K562 (cell line): ENCODE data around the gene ADCY4. TPM values are rescaled to one million over a fixed set of nuclear protein-coding genes. Genes with fewer than 3 reads are reported as not detected.
A peak's percentile ranks its signal among the peaks of the same experiment; 100 is the strongest.

Source experiments
- HDAC2 ChIP-seq: fragments of 450-650 bp; IDR thresholded peaks from 2 replicates; pipeline ENCODE4 v1.6.1; 2016; ENCODE audit warnings: mild to moderate bottlenecking
- IRF1 ChIP-seq: sonication (generic); formaldehyde crosslinking; IDR thresholded peaks from 2 replicates; pipeline ENCODE4 v1.8.0; 2022; ENCODE audit warnings: missing genetic modification reagents, mild to moderate bottlenecking, borderline replicate concordance
- KLF1 ChIP-seq: fragments of 450-650 bp; IDR thresholded peaks from 2 replicates; pipeline ENCODE4 v1.6.1; 2016; ENCODE audit warnings: missing genetic modification characterization, missing compliant biosample characterization
- PML ChIP-seq: IDR thresholded peaks from 2 replicates; pipeline ENCODE4 v1.6.1; 2012; ENCODE audit warnings: low read length, inconsistent platforms
- POLR2H ChIP-seq: IDR thresholded peaks from 2 replicates; pipeline ENCODE4 v1.6.1; 2016; ENCODE audit warnings: missing genetic modification characterization, low read depth, mild to moderate bottlenecking, control low read depth, missing compliant biosample characterization, moderate library complexity
- SFPQ ChIP-seq: fragments of 200-400 bp; formaldehyde crosslinking; IDR thresholded peaks from 2 replicates; pipeline ENCODE4 v1.6.1; 2017; ENCODE audit warnings: mild to moderate bottlenecking, low read depth, low read length, moderate library complexity
- STAT5B ChIP-seq: fragments of 250-450 bp; sonication (Bioruptor Pico); IDR thresholded peaks from 2 replicates; pipeline ENCODE4 v1.8.0; 2021; ENCODE audit warnings: mild to moderate bottlenecking, inconsistent platforms
- ZNF121 ChIP-seq: sonication (generic); formaldehyde crosslinking; conservative IDR thresholded peaks from 2 replicates; pipeline ENCODE4 v1.8.0; 2022; ENCODE audit warnings: missing genetic modification reagents
- ZNF551 ChIP-seq: fragments of 250-450 bp; sonication (Bioruptor Pico); IDR thresholded peaks from 2 replicates; pipeline ENCODE4 v1.5.0; 2021; ENCODE audit warnings: mild to moderate bottlenecking, moderate library complexity
- ZNF589 ChIP-seq: fragments of 200-800 bp; sonication (Bioruptor generic); IDR thresholded peaks from 2 replicates; pipeline ENCODE4 v1.6.1; 2016; ENCODE audit warnings: low read depth, missing genetic modification characterization, missing compliant biosample characterization
- ZNF668 ChIP-seq: fragments of 250-450 bp; sonication (Bioruptor Pico); IDR thresholded peaks from 2 replicates; pipeline ENCODE4 v1.8.0; 2022; ENCODE audit warnings: mild to moderate bottlenecking, inconsistent platforms
- ZSCAN32 ChIP-seq: fragments of 450-650 bp; formaldehyde crosslinking; IDR thresholded peaks from 2 replicates; pipeline ENCODE4 v1.4.0; 2020; ENCODE audit warnings: mild to moderate bottlenecking, moderate library complexity
- polyA plus RNA-seq, 8 experiments: library from polyadenylated mRNA; depleted of rRNA in 4 of 8; stranded (reverse) in 5 of 8; unstranded in 3 of 8; fragments of >200 nt; fragmentation: Nextera tagmentation in 2 of 8; fragmentation: Illumina TruSeq in 1 of 8; extraction: Ambion mirVana in 2 of 8; extraction: Trizol in 1 of 8; gene quantifications; 2 replicates each; pipeline versions ENCODE4 v1.2.1 to v1.2.3, GENCODE V29; 2011 to 2014; ENCODE audit warnings: inconsistent platforms in 1 of 8, missing spikeins in 1 of 8
- total RNA-seq, 7 experiments: library from RNA; depleted of rRNA in 6 of 7; stranded (reverse); fragments of >200 nt in 6 of 7; fragmentation: Illumina TruSeq in 2 of 7; extraction: Trizol in 2 of 7; gene quantifications; 2 replicates each; pipeline versions ENCODE4 v1.2.1 to v1.2.3, GENCODE V29; 2011 to 2021; ENCODE audit warnings: low replicate concordance in 1 of 7
- TF ChIP-seq, protein P1 (sequence below): fragments of 450-650 bp; IDR thresholded peaks from 2 replicates; pipeline ENCODE4 v1.6.1; 2016; ENCODE audit warnings: low read depth
- TF ChIP-seq, protein P2 (sequence below), 2 experiments: fragments of 200-800 bp in 1 of 2; sonication (Bioruptor generic) in 1 of 2; sonication (generic) in 1 of 2; formaldehyde crosslinking in 1 of 2; IDR thresholded peaks in 1 of 2; conservative IDR thresholded peaks in 1 of 2; 2 replicates each; pipeline versions ENCODE4 v1.5.0 to v1.6.1; 2016 to 2020; ENCODE audit warnings: missing compliant biosample characterization in 1 of 2, missing genetic modification characterization in 1 of 2, missing genetic modification reagents in 1 of 2

ADCY4 gene
- total and polyA plus RNA-seq, 9 of the 15 experiments (the other 6 are each of a cell fraction or from before 2014, with no cell fraction given): 0.04 to 0.31 (median 0.15) TPM; not detected in 2

- TF ChIP-seq STAT5B (CRISPR knock-in tag): no peak
- no peak for TF ChIP-seq SFPQ
- TF ChIP-seq POLR2H (tag): no peak
- TF ChIP-seq, protein P1, sequence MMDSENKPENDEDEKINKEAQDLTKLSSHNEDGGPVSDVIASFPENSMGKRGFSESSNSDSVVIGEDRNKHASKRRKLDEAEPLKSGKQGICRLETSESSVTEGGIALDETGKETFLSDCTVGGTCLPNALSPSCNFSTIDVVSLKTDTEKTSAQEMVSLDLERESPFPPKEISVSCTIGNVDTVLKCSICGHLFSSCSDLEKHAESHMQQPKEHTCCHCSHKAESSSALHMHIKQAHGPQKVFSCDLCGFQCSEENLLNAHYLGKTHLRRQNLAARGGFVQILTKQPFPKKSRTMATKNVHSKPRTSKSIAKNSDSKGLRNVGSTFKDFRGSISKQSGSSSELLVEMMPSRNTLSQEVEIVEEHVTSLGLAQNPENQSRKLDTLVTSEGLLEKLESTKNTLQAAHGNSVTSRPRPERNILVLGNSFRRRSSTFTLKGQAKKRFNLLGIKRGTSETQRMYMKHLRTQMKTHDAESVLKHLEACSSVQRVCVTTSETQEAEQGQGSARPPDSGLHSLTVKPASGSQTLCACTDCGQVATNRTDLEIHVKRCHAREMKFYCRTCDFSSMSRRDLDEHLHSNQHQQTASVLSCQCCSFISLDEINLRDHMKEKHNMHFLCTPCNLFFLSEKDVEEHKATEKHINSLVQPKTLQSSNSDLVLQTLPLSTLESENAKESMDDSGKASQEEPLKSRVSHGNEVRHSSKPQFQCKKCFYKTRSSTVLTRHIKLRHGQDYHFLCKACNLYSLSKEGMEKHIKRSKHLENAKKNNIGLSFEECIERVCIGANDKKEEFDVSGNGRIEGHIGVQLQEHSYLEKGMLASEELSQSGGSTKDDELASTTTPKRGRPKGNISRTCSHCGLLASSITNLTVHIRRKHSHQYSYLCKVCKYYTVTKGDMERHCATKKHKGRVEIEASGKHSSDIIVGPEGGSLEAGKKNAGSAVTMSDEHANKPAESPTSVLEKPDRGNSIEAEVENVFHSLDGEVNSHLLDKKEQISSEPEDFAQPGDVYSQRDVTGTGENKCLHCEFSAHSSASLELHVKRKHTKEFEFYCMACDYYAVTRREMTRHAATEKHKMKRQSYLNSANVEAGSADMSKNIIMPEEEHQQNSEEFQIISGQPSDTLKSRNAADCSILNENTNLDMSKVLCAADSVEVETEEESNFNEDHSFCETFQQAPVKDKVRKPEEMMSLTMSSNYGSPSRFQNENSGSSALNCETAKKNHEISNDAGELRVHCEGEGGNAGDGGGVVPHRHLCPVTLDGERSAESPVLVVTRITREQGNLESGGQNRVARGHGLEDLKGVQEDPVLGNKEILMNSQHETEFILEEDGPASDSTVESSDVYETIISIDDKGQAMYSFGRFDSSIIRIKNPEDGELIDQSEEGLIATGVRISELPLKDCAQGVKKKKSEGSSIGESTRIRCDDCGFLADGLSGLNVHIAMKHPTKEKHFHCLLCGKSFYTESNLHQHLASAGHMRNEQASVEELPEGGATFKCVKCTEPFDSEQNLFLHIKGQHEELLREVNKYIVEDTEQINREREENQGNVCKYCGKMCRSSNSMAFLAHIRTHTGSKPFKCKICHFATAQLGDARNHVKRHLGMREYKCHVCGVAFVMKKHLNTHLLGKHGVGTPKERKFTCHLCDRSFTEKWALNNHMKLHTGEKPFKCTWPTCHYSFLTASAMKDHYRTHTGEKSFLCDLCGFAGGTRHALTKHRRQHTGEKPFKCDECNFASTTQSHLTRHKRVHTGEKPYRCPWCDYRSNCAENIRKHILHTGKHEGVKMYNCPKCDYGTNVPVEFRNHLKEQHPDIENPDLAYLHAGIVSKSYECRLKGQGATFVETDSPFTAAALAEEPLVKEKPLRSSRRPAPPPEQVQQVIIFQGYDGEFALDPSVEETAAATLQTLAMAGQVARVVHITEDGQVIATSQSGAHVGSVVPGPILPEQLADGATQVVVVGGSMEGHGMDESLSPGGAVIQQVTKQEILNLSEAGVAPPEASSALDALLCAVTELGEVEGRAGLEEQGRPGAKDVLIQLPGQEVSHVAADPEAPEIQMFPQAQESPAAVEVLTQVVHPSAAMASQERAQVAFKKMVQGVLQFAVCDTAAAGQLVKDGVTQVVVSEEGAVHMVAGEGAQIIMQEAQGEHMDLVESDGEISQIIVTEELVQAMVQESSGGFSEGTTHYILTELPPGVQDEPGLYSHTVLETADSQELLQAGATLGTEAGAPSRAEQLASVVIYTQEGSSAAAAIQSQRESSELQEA: no peak
- no peak for TF ChIP-seq ZNF551 (CRISPR knock-in tag)
- TF ChIP-seq, protein P2, sequence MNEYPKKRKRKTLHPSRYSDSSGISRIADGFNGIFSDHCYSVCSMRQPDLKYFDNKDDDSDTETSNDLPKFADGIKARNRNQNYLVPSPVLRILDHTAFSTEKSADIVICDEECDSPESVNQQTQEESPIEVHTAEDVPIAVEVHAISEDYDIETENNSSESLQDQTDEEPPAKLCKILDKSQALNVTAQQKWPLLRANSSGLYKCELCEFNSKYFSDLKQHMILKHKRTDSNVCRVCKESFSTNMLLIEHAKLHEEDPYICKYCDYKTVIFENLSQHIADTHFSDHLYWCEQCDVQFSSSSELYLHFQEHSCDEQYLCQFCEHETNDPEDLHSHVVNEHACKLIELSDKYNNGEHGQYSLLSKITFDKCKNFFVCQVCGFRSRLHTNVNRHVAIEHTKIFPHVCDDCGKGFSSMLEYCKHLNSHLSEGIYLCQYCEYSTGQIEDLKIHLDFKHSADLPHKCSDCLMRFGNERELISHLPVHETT (CRISPR knock-in tag; conservative IDR thresholded peaks at IDR 0.05 in 1 of 2, IDR thresholded peaks at IDR 0.05 in 1 of 2): no peak
- 0 out of 2 replicates have a peak, but pooled peaks have one; percentile 43 for TF ChIP-seq PML
- TF ChIP-seq IRF1 (CRISPR knock-in tag): no peak
- TF ChIP-seq ZSCAN32 (CRISPR knock-in tag): no peak
- TF ChIP-seq ZNF668 (CRISPR knock-in tag): no peak
- TF ChIP-seq ZNF121: no peak
- TF ChIP-seq KLF1 (tag): no peak
- 0 out of 2 replicates have a peak, but pooled peaks have one; percentile 26 for TF ChIP-seq HDAC2
- TF ChIP-seq ZNF589 (CRISPR knock-in tag): no peak
These were observed 35.3 kb downstream of the ADCY4 start, which contains the start of the genes DHRS1 and NOP9 (continued) for GRCh38 chr14:24299255-24300191.
